Measurements from ENCODE around the gene HOXD1. TPM values are rescaled to one million over a fixed set of nuclear protein-coding genes. Genes with fewer than 3 reads are reported as not detected.

The HOXD1 gene
- total RNA-seq, 1 experiment from 2014 or later = not detected

- H2AFZ ChIP-seq = no peak overlapping the region
- BruUV-seq (replicated peaks) = no TSS peak
- ChIA-PET POLR2A (ENCODE audit: unreplicated experiment) (no interaction called here), CTCF (no interaction called here)
- peaks cover 37% of the 10 kb centered on the region for H3K27me3 ChIP-seq (ENCODE audit: insufficient read depth, low read depth)
- H4K20me1 ChIP-seq (ENCODE audit: insufficient read depth) = no peaks in the 10 kb centered on the region
- DNase-seq = no peak
- intact Hi-C loops (cut with micrococcal nuclease; ENCODE audit: unreplicated experiment) = no loop called here
- H3F3A ChIP-seq (ENCODE audit: insufficient read depth, low read depth) = no peaks in the 10 kb centered on the region
- H3K4me2 ChIP-seq = no peak overlapping the region
- no peak overlapping the region for H3K4me3 ChIP-seq
- no peaks in the 10 kb centered on the region for H3K9me3 ChIP-seq (ENCODE audit: insufficient read depth, low read depth)
- no peaks in the 10 kb centered on the region for H3K79me2 ChIP-seq (ENCODE audit: low read depth)
- no peaks in the 10 kb centered on the region for H3K36me3 ChIP-seq (ENCODE audit: low read depth)
- no peaks in the 10 kb centered on the region for H3K4me1 ChIP-seq (replicated peaks; ENCODE audit: insufficient read depth)
- TF ChIP-seq CTCF (conservative IDR thresholded peaks at IDR 0.05) (no peak), EZH2 (IDR thresholded peaks at IDR 0.05; ENCODE audit: low read depth) (no peak)
- no peaks in the 10 kb centered on the region for H3K9me2 ChIP-seq (ENCODE audit: insufficient read depth)
- H3K27ac ChIP-seq = no peak overlapping the region
Measured at GRCh38 chr2:176186024-176186423, 2.4 kb upstream of the HOXD1 start.

- no peak overlapping the region for H3K4me2 ChIP-seq
Measured at GRCh38 chr2:176187200-176187898, 1.1 kb upstream of the HOXD1 start.

GRCh38 chr2:176188774-176189680, 559 bp downstream of the HOXD1 start:
- no peak overlapping the region for H3K27ac ChIP-seq
- peaks cover 58% of the 10 kb centered on the region for H3K27me3 ChIP-seq (ENCODE audit: insufficient read depth, low read depth)
- POLR2A ChIA-PET (ENCODE audit: unreplicated experiment) = no interaction called here

More at GRCh38 chr2:176187200-176187898, 1.1 kb upstream of the HOXD1 start:
- BruUV-seq (replicated peaks) = no TSS peak
- POLR2A ChIA-PET (ENCODE audit: unreplicated experiment) = no interaction called here
- no peaks in the 10 kb centered on the region for H3F3A ChIP-seq (ENCODE audit: insufficient read depth, low read depth)
- H3K4me1 ChIP-seq (replicated peaks; ENCODE audit: insufficient read depth) = no peaks in the 10 kb centered on the region
- TF ChIP-seq EZH2 (IDR thresholded peaks at IDR 0.05; ENCODE audit: low read depth) (no peak), CTCF (conservative IDR thresholded peaks at IDR 0.05) (no peak)
- CTCF ChIA-PET = no interaction called here
- H3K79me2 ChIP-seq (ENCODE audit: low read depth) = no peaks in the 10 kb centered on the region
- no peaks in the 10 kb centered on the region for H3K9me3 ChIP-seq (ENCODE audit: insufficient read depth, low read depth)
- H3K27me3 ChIP-seq (ENCODE audit: insufficient read depth, low read depth) = peaks cover 43% of the 10 kb centered on the region
- no peaks in the 10 kb centered on the region for H4K20me1 ChIP-seq (ENCODE audit: insufficient read depth)
- DNase-seq = no peak
- H3K4me3 ChIP-seq = no peak overlapping the region
- intact Hi-C loops (cut with micrococcal nuclease; ENCODE audit: unreplicated experiment) = no loop called here
- no peak overlapping the region; the same call in 1 of the 2 replicates for H2AFZ ChIP-seq
- H3K36me3 ChIP-seq (ENCODE audit: low read depth) = no peaks in the 10 kb centered on the region
- no peaks in the 10 kb centered on the region for H3K9me2 ChIP-seq (ENCODE audit: insufficient read depth)
- H3K27ac ChIP-seq = no peak overlapping the region

More at GRCh38 chr2:176188774-176189680, 559 bp downstream of the HOXD1 start:
- intact Hi-C loops (cut with micrococcal nuclease; ENCODE audit: unreplicated experiment) = no loop called here
- no peaks in the 10 kb centered on the region for H3K79me2 ChIP-seq (ENCODE audit: low read depth)
- no peaks in the 10 kb centered on the region for H3K36me3 ChIP-seq (ENCODE audit: low read depth)
- H3K4me2 ChIP-seq = no peak overlapping the region
- H3F3A ChIP-seq (ENCODE audit: insufficient read depth, low read depth) = no peaks in the 10 kb centered on the region
- no peak overlapping the region for H2AFZ ChIP-seq
- no peaks in the 10 kb centered on the region for H3K4me1 ChIP-seq (replicated peaks; ENCODE audit: insufficient read depth)
- no peaks in the 10 kb centered on the region for H3K9me2 ChIP-seq (ENCODE audit: insufficient read depth)
- no peaks in the 10 kb centered on the region for H3K9me3 ChIP-seq (ENCODE audit: insufficient read depth, low read depth)
- no peak overlapping the region for H3K4me3 ChIP-seq
- H4K20me1 ChIP-seq (ENCODE audit: insufficient read depth) = no peaks in the 10 kb centered on the region
- DNase-seq = no peak
- BruUV-seq (replicated peaks) = no TSS peak
- no peak for TF ChIP-seq EZH2 (IDR thresholded peaks at IDR 0.05; ENCODE audit: low read depth)
- no peak for TF ChIP-seq CTCF (conservative IDR thresholded peaks at IDR 0.05)
- CTCF ChIA-PET = no interaction called here
